Measurements from ENCODE around the gene HMGCS2.
"Not testable (repeated sequence)": the region's sequence is repeated elsewhere in the genome, so short reads cannot be mapped to it uniquely, and the experiment has no call there.

Gene HMGCS2

GRCh38 chr1:119725626-119726025 lies 43.1 kb downstream of the HMGCS2 start:
- DNase-seq: no peak

- no peak for DNase-seq
Measured at GRCh38 chr1:119724611-119725218, 44.0 kb downstream of the HMGCS2 start.

- DNase-seq: no peak
Measured at GRCh38 chr1:119721896-119722295, 46.8 kb downstream of the HMGCS2 start.

- no peak for DNase-seq
Measured at GRCh38 chr1:119720866-119721440, 47.8 kb downstream of the HMGCS2 start.

- no peak for DNase-seq
Measured at GRCh38 chr1:119718972-119719371, 49.7 kb downstream of the HMGCS2 start.

GRCh38 chr1:119718409-119718808 lies 50.3 kb downstream of the HMGCS2 start:
- no peak for DNase-seq

- DNase-seq: no peak
Measured at GRCh38 chr1:119715542-119715941, 53.2 kb downstream of the HMGCS2 start.

- DNase-seq: no peak
Measured at GRCh38 chr1:119714583-119714982, 54.1 kb downstream of the HMGCS2 start.

GRCh38 chr1:119713749-119714456 lies 54.8 kb downstream of the HMGCS2 start:
- DNase-seq: no peak

GRCh38 chr1:119713039-119713748 lies 55.5 kb downstream of the HMGCS2 start:
- DNase-seq: no peak

- DNase-seq: peak in 1 of 2 donors; percentile 4
Measured at GRCh38 chr1:119712342-119713038, 56.2 kb downstream of the HMGCS2 start.

GRCh38 chr1:119711804-119712341 lies 56.8 kb downstream of the HMGCS2 start, which contains the start of gene PHGDH:
Gene PHGDH (plus strand): TSS chr1:119711934. CDS start chr1:119712023, 89 bp downstream.
- DNase-seq: peak; percentile 33 to 39

GRCh38 chr1:119711356-119711803 lies 57.3 kb downstream of the HMGCS2 start:
- DNase-seq: not testable (repeated sequence)

GRCh38 chr1:119706599-119706998 lies 62.1 kb downstream of the HMGCS2 start:
- not testable (repeated sequence) for DNase-seq

GRCh38 chr1:119703666-119704450 lies 64.8 kb downstream of the HMGCS2 start:
- no peak for DNase-seq

GRCh38 chr1:119702384-119702783 lies 66.3 kb downstream of the HMGCS2 start:
- no peak for DNase-seq

- DNase-seq: no peak
Measured at GRCh38 chr1:119701659-119702058, 67.0 kb downstream of the HMGCS2 start.

GRCh38 chr1:119700326-119700725 lies 68.4 kb downstream of the HMGCS2 start:
- DNase-seq: no peak
